Endothelial cell of umbilical vein (primary cell): Measurements from ENCODE around the gene RSPH1. TPM values are rescaled to one million over a fixed set of nuclear protein-coding genes. Genes with fewer than 3 reads are reported as not detected.

Experiments used
- BruUV-seq: library from RNA; stranded (reverse); fragments of 400-500 nt; replicated peaks from 2 replicates; lab custom pipeline; 2021; lab: Mats Ljungman, UMichigan
- CTCF ChIA-PET: fragments of 300-600, 350-600 bp; sonication (Branson Sonifier 250); formaldehyde crosslinking; loops from one replicate; lab custom pipeline; 2021; ENCODE audit warnings: antibody characterized with exemption, inconsistent platforms; lab: Charles Lee
- POLR2A ChIA-PET: fragments of 300-600, 350-600 bp; sonication (Branson Sonifier 250); formaldehyde crosslinking; loops from one replicate; lab custom pipeline; 2021; ENCODE audit warnings: antibody characterized with exemption, inconsistent platforms; lab: Charles Lee
- DNase-seq: peaks from one replicate; pipeline ENCODE4 v3.0.0-alpha.2; 2011; ENCODE audit warnings: low read depth, low spot score
- FAIRE-seq: peaks from 2 replicates; lab custom pipeline; 2011; peaks lifted over from hg19 to GRCh38; lab: Jason Lieb, UNC
- H2AFZ ChIP-seq: 2 replicates; pipeline ENCODE4 v1.6.0; 2012; ENCODE audit warnings: low read depth, low read length, control low read depth, inconsistent platforms
- H3K27ac ChIP-seq: 2 replicates; pipeline ENCODE4 v1.5.1; 2011; ENCODE audit warnings: low read depth, mild to moderate bottlenecking, control low read depth, low read length, moderate library complexity; ENCODE audit not compliant: insufficient read depth
- H3K27me3 ChIP-seq, 2 experiments: 2 replicates each; pipeline versions ENCODE4 v1.6.0 to v1.6.1; 2011; ENCODE audit warnings: low read length in 2 of 2, mixed read lengths in 1 of 2; ENCODE audit not compliant: control insufficient read depth in 2 of 2, insufficient read depth in 2 of 2
- H3K36me3 ChIP-seq, 2 experiments: 2 replicates in 1 of 2; 3 replicates in 1 of 2; pipeline ENCODE4 v1.5.1; 2011; ENCODE audit warnings: low read length in 2 of 2, mild to moderate bottlenecking in 1 of 2, moderate library complexity in 1 of 2; ENCODE audit not compliant: control insufficient read depth in 2 of 2, insufficient read depth in 2 of 2; ENCODE audit errors: extremely low read depth in 1 of 2
- H3K4me1 ChIP-seq: 3 replicates; pipeline ENCODE4 v1.5.1; 2011; ENCODE audit warnings: mild to moderate bottlenecking, low read length; ENCODE audit not compliant: control insufficient read depth, insufficient read depth; ENCODE audit errors: extremely low read depth
- H3K4me2 ChIP-seq: 2 replicates; pipeline ENCODE4 v1.6.1; 2011; ENCODE audit warnings: low read length, control low read depth, mixed read lengths; ENCODE audit not compliant: insufficient read depth
- H3K4me3 ChIP-seq, 3 experiments: fragments of 200-600 bp in 1 of 3; sonication (generic), shearing (Covaris generic) in 1 of 3; replicated peaks in 1 of 3; 2 replicates each; pipeline ENCODE4 v1.5.1; 2011 to 2016; ENCODE audit warnings: control low read depth in 3 of 3, low read length in 3 of 3, mild to moderate bottlenecking in 2 of 3, inconsistent platforms in 1 of 3, low read depth in 1 of 3, moderate library complexity in 1 of 3; ENCODE audit not compliant: insufficient read depth in 1 of 3
- H3K79me2 ChIP-seq: 2 replicates; pipeline ENCODE4 v1.6.0; 2012; ENCODE audit warnings: low read length, inconsistent platforms; ENCODE audit not compliant: control insufficient read depth, insufficient read depth
- H3K9ac ChIP-seq: replicated peaks from 2 replicates; pipeline ENCODE3; 2011; ENCODE audit warnings: low read length, control low read depth; ENCODE audit not compliant: insufficient read depth; ENCODE audit errors: extremely low read depth
- H3K9me1 ChIP-seq: replicated peaks from 3 replicates; pipeline ENCODE4 v1.6.0; 2011; ENCODE audit warnings: mild to moderate bottlenecking, low read length; ENCODE audit not compliant: control insufficient read depth, insufficient read depth; ENCODE audit errors: extremely low read depth
- H3K9me3 ChIP-seq: replicated peaks from 2 replicates; pipeline ENCODE4 v1.5.1; 2012; ENCODE audit warnings: low read length, inconsistent platforms; ENCODE audit not compliant: control insufficient read depth, insufficient read depth
- H4K20me1 ChIP-seq: replicated peaks from 2 replicates; pipeline ENCODE3; 2011; ENCODE audit warnings: mild to moderate bottlenecking, low read length; ENCODE audit not compliant: control insufficient read depth, insufficient read depth; ENCODE audit errors: extremely low read depth
- EZH2 ChIP-seq: IDR thresholded peaks from 2 replicates; pipeline ENCODE4 v1.6.1; 2012; ENCODE audit warnings: borderline replicate concordance, low read depth, mild to moderate bottlenecking, moderate library complexity, low read length, inconsistent platforms; ENCODE audit not compliant: severe bottlenecking
- FOS ChIP-seq: IDR thresholded peaks from 2 replicates; pipeline ENCODE4 v1.6.1; 2011; ENCODE audit warnings: mild to moderate bottlenecking, low read length, moderate library complexity, borderline replicate concordance; ENCODE audit not compliant: insufficient read depth
- GATA2 ChIP-seq: IDR thresholded peaks from 2 replicates; pipeline ENCODE4 v1.7.0; 2011; ENCODE audit warnings: low read depth, mild to moderate bottlenecking, moderate library complexity, mixed read lengths, low read length; ENCODE audit not compliant: insufficient read length, insufficient read depth
- JUN ChIP-seq: IDR thresholded peaks from 2 replicates; pipeline ENCODE4 v1.6.1; 2011; ENCODE audit warnings: borderline replicate concordance, low read depth; ENCODE audit not compliant: insufficient read length, insufficient read depth
- MYC ChIP-seq: IDR thresholded peaks from one replicate; pipeline ENCODE4 v1.6.1; 2011; ENCODE audit warnings: mild to moderate bottlenecking, low read depth, low read length
- POLR2A ChIP-seq: IDR thresholded peaks from 2 replicates; pipeline ENCODE4 v1.6.1; 2012; ENCODE audit warnings: low read depth, mild to moderate bottlenecking, control low read depth, low read length
- POLR2AphosphoS5 ChIP-seq: IDR thresholded peaks from 2 replicates; pipeline ENCODE4 v1.6.1; 2012; ENCODE audit warnings: low read depth, mild to moderate bottlenecking, control low read depth, low read length, moderate library complexity; ENCODE audit not compliant: insufficient read depth
- dilution Hi-C: fragments of 300-500 bp; cut with MboI; formaldehyde crosslinking; loops from one replicate; pipeline ENCODE4 v1.15.0; 2019; ENCODE audit warnings: low sequenced_read_pairs; ENCODE audit not compliant: extremely low pct_ligation_motif_present
- intact Hi-C: fragments of 100-400 bp; cut with micrococcal nuclease; formaldehyde crosslinking; loops from one replicate; pipeline ENCODE4 v1.10.0; 2022
- polyA plus RNA-seq, 4 experiments: library from polyadenylated mRNA; depleted of rRNA in 3 of 4; stranded (reverse) in 3 of 4; unstranded in 1 of 4; fragments of >200 nt; gene quantifications; 2 replicates each; pipeline versions ENCODE4 v1.2.1 to v1.2.3, GENCODE V29; 2011 to 2012; ENCODE audit warnings: missing spikeins in 1 of 4
- total RNA-seq: library from RNA; stranded (reverse); gene quantifications from 2 replicates; pipeline ENCODE4 v1.2.3, GENCODE V29; 2021
- TF ChIP-seq, protein P1 (sequence below), 2 donors: IDR thresholded peaks; 1 replicate in 1 of 2; 2 replicates in 1 of 2; pipeline ENCODE4 v1.5.1; 2011; ENCODE audit warnings: low read length in 2 of 2, mild to moderate bottlenecking in 2 of 2, moderate library complexity in 2 of 2, control low read depth in 1 of 2, inconsistent platforms in 1 of 2, low read depth in 1 of 2; ENCODE audit not compliant: insufficient read depth in 1 of 2; ENCODE audit errors: extremely low read depth in 1 of 2
- TF ChIP-seq, protein P2 (sequence below): IDR thresholded peaks from 2 replicates; pipeline ENCODE4 v1.6.1; 2011; ENCODE audit not compliant: insufficient read depth, insufficient read length

RSPH1 gene
- total and polyA plus RNA-seq, 2 donors (not counting 3 experiments of a cell fraction or from before 2014, with no cell fraction given): 0.08 TPM; not detected in 1

DNA sequence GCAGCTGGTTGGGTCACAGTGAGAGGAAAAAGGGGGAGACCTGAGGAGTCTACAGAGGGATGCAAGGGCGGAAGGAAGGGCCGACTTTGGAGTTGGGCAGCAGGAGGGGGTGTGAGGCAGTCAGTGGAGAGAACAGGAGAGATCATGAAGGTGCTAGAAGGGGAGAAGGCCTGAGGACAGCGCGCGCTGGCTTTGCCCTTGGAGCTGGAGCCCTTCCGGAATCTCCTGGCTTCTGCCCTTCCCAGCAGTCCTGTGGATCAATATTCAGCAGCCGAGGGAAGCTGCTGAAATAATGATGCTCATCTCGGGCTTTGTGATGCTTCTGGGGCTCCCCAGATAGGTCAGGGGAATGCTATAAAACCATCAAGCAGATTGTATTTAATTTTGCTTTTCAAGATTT, 44.4 kb upstream of the RSPH1 start:
- H3K4me1 ChIP-seq: peaks cover 3% of the 10 kb centered on the region
- BruUV-seq: no TSS peak
- no peaks in the 10 kb centered on the region for H3K9me3 ChIP-seq
- H3K36me3 ChIP-seq: no peaks in the 10 kb centered on the region
- dilution Hi-C loops (no loop called here), intact Hi-C loops (no loop called here)
- H3K4me2 ChIP-seq: no peak overlapping the region
- FAIRE-seq (no peak), DNase-seq (no peak)
- H3K79me2 ChIP-seq: no peaks in the 10 kb centered on the region
- H3K27ac ChIP-seq: no peak overlapping the region
- H2AFZ ChIP-seq: no peak overlapping the region
- no peaks in the 10 kb centered on the region for H3K9me1 ChIP-seq
- no peaks in the 10 kb centered on the region for H3K27me3 ChIP-seq
- H3K9ac ChIP-seq: no peak overlapping the region
- CTCF ChIA-PET: no interaction called here
- no peak overlapping the region for H3K4me3 ChIP-seq
- TF ChIP-seq MYC (no peak), POLR2AphosphoS5 (no peak), GATA2 (no peak), FOS (no peak), JUN (no peak), EZH2 (no peak), POLR2A (no peak)
- TF ChIP-seq, protein P1, sequence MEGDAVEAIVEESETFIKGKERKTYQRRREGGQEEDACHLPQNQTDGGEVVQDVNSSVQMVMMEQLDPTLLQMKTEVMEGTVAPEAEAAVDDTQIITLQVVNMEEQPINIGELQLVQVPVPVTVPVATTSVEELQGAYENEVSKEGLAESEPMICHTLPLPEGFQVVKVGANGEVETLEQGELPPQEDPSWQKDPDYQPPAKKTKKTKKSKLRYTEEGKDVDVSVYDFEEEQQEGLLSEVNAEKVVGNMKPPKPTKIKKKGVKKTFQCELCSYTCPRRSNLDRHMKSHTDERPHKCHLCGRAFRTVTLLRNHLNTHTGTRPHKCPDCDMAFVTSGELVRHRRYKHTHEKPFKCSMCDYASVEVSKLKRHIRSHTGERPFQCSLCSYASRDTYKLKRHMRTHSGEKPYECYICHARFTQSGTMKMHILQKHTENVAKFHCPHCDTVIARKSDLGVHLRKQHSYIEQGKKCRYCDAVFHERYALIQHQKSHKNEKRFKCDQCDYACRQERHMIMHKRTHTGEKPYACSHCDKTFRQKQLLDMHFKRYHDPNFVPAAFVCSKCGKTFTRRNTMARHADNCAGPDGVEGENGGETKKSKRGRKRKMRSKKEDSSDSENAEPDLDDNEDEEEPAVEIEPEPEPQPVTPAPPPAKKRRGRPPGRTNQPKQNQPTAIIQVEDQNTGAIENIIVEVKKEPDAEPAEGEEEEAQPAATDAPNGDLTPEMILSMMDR (IDR thresholded peaks at IDR 0.05; ENCODE audit: extremely low read depth in 1 of 2, insufficient read depth in 1 of 2, low read depth in 1 of 2, low read length in 2 of 2): no peak
- TF ChIP-seq, protein P2, sequence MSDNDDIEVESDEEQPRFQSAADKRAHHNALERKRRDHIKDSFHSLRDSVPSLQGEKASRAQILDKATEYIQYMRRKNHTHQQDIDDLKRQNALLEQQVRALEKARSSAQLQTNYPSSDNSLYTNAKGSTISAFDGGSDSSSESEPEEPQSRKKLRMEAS: no peak
- POLR2A ChIA-PET: no interaction called here
- no peaks in the 10 kb centered on the region for H4K20me1 ChIP-seq
